ENCODE measurements around the gene BASP1.
A peak's percentile ranks its signal among the peaks of the same experiment; 100 is the strongest.
"Not testable (repeated sequence)": the region's sequence is repeated elsewhere in the genome, so short reads cannot be mapped to it uniquely, and the experiment has no call there.

BASP1 gene

GRCh38 chr5:17223367-17224185, 6.1 kb downstream of the BASP1 start:
- no peak for DNase-seq (ENCODE audit: low read depth)

DNA sequence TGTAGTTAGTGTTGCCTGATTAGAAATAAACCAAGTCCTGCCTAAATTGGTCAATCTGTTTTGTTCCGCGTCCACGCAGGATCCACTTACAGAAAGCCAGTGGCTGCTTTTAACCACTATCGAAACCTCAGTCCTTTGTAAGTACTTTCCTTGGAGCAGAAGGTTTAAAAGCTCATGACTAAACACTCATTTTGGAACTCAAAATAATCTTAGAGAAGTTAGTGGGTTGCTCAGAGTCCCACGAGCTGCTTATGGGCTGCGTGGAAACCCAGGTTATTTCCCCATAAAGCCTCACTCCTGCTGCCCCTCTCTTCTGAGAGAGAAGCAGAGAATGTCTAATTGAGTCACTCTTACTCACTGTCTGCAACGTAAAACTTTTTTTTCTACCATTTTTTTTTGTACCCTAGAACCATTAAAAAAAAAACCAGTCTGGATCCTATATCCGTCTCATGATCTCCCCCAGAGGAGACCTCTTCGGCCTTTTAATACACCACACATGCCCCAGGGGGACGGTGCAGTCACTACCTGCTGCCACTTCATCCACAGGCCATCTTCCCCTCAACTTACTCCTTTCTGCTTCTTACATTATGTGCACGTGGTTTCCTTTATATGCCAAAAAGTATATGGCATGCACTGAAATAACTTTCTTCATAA, 7.6 kb downstream of the BASP1 start:
- DNase-seq (ENCODE audit: low read depth), result no peak

DNA sequence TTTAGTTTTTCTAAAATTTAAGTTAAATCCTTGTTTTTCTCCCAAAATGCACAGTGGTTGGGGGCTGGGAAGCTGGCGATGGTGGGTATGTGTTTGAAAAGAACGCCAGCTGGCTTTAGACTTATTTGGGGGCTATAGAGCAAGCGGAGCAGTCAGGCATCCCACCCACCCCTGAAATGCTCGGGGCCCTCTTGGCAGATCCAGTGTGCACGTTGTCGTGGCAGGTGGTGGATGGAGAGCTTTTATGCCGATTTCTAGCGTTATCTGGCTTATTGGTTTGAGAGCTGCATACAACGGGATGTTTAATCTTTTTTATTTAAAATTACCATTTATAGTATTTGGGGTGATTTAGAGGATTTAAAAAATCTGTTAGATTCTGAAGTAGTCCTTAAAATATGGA, 8.1 kb downstream of the BASP1 start:
- no peak for DNase-seq (ENCODE audit: low read depth)

GRCh38 chr5:17227868-17228267, 10.4 kb downstream of the BASP1 start:
- DNase-seq (ENCODE audit: low read depth), result no peak

- no peak for DNase-seq (ENCODE audit: low read depth)
Measured at GRCh38 chr5:17228821-17229291, 11.4 kb downstream of the BASP1 start.

DNA sequence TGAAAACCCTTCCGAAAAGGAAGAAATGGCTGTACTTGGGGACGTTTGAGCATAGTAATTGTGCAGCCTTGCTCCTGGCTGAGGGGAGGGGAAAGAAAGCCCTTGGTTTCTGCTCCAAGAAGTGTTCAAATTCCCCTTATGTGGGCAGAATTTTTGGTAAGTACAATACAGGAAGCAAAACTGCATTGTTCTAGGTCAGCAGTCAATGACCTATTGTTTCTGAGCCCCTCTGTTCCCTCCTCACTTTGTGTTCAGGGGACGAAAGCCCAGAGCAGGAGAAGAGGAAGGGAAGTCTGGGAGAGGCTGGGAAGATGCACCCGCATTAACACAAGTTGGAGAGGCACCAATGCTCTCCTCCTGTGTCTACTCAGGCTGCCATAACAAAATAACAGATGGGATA, 11.9 kb downstream of the BASP1 start:
- DNase-seq (ENCODE audit: low read depth), result no peak

- DNase-seq (ENCODE audit: low read depth), result no peak
Measured at GRCh38 chr5:17230191-17230590, 12.8 kb downstream of the BASP1 start.

GRCh38 chr5:17230808-17231525, 13.5 kb downstream of the BASP1 start:
- no peak for DNase-seq (ENCODE audit: low read depth)

DNA sequence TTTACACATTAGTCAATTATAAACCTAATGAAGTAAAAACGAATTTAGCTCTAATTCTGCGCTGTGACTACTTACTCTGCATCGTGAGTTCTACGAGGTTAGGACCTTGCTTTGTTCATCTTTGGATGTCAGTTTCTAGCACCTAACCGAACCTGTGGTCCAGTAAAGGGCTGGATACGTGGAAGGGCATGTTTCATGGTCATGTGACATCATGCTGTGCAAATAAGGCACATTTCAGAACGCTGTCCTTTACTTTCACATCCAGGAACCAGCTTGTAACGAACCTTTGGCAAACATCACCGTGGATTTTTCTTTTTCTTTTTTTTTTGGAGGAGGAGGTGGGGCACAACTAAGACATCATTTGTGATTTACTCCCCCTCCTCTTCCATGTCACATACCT, 15.0 kb downstream of the BASP1 start:
- no peak for DNase-seq (ENCODE audit: low read depth)

DNA sequence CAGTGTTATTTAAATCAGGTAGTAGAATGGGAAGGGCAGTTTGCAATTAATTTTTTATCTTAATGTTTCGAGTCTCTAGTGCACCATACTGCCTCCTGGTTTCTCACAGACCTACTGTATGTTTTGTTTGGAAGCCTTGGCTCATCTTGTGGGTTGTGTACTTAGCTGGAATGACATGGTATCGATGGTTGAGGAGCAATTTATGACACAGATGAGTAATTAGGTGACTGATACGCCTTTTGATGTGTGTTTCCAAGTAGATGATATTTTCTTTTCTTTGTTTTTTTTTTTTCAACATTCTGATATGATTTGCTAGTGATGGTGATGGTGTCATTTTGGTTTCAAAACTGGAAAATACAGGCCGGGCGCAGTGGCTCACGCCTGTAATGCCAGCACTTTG, 16.1 kb downstream of the BASP1 start:
- no peak for DNase-seq (ENCODE audit: low read depth)

DNA sequence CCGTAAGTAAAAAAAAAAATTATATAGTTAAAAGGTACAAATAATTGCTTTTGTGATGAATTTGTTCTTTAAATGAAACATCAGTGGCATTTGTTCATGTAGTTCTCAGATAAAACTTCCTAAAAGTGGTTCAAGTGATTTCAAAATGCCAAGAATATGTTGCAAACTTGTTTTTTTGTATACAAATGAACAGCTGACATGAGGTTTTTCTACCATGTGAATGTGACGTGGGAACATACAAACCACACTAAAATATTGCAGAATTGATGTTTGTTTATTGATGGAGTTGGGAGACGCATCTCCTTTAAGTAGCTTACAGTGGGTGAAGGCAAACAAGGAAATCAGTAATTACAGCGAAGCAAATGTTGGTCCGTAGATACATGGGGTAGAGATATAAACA, 16.9 kb downstream of the BASP1 start:
- no peak for DNase-seq (ENCODE audit: low read depth)

GRCh38 chr5:17235731-17236330, 18.4 kb downstream of the BASP1 start:
- DNase-seq (ENCODE audit: low read depth), result no peak

DNA sequence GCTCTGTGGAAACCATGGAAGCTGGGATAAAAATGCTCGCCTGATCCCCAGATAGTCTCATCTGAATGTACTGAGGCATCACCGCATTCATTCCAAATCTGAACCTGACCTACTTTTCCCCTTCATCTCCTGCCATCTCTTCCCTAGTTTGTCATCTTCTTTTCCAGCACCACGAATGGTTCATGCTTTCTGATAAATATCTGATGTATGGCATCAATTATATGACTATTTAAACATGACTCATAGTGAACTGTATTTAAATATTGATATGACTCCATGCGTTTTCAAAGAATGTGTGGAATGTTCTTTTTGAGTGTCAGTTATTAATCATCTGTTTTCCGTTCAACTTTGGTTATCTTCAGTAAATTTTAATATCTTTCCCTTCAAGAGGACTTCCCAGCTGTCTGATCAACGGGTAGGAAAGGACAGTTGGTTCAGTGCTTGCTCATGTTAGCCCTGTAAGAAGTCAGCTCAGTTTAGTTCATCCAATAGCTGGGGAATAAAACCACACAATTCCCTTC, 21.1 kb downstream of the BASP1 start:
- peak; percentile 98 for DNase-seq (ENCODE audit: low read depth)

DNA sequence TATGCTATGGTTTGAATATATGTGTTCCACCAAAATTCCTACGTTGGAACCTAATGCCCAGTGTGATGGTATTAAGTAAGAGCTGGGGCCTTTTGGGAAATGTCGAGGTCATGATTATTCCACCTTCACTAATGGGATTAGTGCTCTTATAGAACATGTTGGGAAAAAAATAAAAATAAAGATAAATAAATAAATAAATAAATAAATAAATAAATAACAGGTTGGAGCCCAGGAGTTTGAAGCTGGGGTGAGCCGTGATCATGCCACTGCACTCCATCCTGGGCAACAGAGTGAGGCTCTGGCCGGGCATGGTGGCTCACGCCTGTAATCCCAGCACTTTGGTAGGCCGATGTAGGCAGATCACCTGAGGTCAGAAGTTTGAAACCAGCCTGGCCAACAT, 22.5 kb downstream of the BASP1 start:
- no peak for DNase-seq (ENCODE audit: low read depth)

GRCh38 chr5:17240487-17240886, 23.1 kb downstream of the BASP1 start:
- DNase-seq (ENCODE audit: low read depth), result no peak

- no peak for DNase-seq (ENCODE audit: low read depth)
Measured at GRCh38 chr5:17241635-17242034, 24.2 kb downstream of the BASP1 start.

DNA sequence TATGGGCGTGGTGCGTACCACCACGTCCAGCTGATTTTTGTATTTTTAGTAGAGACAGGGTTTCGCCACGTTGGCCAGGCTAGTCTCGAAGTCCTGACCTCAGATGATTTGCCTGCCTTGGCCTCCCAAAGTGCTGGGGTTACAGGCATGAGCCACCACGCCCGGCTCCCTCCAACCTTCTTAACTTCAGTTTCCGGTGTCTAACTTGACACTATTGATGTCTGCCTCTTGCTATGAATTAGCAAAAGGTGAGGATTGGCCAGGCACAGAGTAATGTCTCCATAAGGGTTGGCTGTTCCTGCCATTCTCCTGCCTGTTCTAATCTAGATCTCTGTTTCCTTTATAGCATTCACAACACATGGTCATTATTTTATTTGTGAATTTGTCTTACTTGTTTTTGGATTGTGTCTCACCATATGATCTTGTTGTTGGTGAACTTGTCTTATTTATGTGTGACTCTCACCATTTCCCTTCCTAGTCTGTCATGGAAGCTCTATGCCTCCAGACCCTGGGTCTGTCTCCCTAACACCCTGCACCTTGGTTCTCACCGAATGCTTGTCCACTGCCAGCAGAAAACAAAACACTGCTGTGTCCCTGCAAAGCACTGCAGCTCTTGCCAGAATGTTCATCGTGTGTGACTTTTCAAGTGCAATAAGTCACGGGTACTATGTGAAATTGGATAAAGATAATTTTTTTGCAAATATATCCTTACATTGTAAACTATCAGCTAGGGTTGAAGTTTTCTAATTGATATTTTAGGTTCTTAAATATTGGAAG, 26.0 kb downstream of the BASP1 start:
- DNase-seq (ENCODE audit: low read depth), result no peak

DNA sequence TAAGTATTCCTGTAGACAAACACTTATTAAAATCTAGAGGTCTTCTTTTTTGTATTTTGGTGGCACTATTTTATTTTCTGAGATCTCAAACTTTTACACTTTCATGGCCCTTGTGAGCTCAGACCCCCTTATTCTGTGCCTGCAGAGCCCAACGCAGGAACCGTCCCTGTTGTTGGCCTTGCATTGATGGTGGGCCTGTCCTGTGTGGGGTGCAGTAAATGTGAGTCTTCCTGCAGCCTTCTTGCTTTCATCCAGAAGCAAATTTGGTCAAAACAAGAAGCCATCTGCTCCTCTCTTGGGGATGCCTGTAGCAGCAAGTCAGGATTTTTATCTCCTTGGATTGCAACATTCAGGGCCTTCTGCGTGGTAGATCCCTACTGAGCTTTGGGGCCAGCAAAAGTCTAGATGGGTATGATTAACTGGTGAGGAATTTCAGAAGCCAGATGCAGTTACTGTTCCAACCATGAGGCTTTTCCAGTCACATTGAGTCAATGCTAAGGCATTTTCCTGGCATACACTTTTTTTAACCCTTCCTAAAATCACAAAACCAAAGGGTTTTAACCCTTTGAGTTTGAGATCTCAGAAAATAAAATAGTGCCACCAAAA, 31.7 kb downstream of the BASP1 start:
- peak; percentile 99 for DNase-seq (ENCODE audit: low read depth)

GRCh38 chr5:17249841-17250240, 32.4 kb downstream of the BASP1 start:
- not testable (repeated sequence) for DNase-seq (ENCODE audit: low read depth)

- DNase-seq (ENCODE audit: low read depth), result peak; percentile 49
Measured at GRCh38 chr5:17252543-17252942, 35.1 kb downstream of the BASP1 start.

DNA sequence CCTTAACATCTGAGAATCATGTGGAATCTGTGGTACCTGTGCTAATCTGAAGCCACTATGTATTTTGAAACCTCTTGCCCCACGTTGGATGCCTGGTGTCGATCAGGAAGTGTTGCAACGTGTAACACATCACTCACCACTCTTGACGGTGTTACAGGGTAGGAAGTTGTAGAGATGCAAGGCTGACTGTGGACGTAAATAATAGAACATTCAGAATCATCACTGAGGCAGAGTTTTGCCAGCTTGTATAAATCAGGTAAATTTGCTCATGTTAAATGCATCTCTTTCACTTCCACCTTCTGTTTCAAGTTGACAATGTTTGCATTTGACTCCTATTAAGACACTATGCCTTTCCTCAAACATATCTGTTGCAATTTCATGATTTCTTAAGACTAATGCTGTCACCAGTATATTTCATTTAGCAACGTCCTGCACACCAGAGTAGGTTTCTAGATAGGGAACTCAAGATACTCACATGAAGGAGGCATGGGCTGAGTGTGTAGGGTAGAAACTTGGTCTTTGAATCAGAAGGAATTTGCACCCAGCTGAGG, 38.1 kb downstream of the BASP1 start:
- DNase-seq (ENCODE audit: low read depth), result peak; percentile 46
